ENCODE results near the gene MRPS27.

MRPS27 gene

DNA sequence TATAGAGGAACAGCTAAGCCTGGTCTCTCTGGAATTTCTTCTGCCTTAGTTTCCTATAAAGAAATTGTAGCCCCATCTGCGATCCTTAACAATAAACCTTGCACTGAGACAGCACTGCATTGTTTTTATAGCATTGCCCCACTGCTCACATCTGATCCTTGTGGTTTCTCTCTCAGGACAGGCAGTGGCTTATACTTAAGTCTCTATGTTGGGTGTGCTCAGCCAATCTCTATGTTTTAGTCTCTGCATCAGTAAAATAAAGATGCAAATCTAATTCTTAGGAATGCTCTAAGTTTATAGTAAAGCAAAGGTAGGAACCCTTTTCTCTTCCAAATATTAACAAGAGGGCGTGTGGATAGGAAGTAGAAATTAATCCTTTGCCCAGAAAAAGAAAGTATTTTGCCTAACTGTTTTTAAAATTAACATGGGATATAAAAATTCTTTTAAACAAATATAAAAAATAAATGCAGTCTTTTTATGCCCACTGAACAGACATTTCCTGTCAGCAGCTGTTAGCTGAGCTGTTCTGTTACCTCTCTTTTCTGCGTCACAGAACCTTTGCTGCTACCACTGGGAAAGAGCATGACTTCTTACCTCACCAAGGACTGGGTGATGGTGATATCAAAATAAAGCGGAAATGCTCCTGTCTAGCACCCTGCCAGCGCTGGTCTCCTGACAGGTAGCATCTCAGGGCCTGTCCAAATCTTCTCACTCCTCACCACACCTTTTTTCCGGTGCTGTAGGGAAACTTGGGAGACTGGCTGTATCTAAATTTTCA is 29.5 kb downstream of the MRPS27 start:
- DNase-seq (ENCODE audit: low read depth in 2 of 2), result no peak

DNA sequence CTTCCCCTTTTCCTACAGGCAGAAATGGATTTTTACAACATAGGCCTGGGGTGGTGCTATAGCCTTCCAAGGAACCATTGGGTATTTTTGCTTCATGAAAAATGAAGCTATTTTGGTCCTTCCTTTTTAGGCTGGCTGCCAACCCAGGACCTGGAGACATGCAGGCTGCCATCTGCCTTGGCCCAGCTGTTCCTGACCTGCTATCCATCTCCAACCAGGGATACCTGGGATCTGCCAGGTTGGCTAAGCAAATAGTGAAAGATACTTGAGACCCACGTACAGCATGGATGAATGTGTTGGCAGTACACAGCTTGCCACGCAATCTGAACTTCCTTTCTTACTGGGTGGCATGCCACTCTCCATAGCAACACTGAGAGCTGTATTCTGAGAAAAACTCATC is 31.1 kb downstream of the MRPS27 start:
- no peak for DNase-seq (ENCODE audit: low read depth in 2 of 2)

DNA sequence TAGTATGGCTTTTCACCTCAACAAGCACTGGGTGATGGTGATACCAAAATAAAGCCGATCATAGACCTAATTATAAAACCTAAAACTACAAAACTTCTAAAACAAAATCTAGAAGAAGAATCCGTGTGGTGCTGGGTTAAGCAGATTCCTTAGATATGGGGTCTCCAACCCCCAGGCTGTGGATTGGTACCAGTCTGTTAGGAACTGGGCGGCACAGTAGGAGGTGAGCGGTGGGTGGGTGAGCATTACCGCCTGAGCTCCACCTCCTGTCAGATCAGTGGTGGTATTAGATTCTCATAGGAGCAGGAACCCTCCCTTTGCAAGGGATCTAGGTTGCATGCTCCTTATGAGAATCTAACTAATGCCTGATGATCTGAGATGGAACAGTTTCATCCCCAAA is 33.2 kb downstream of the MRPS27 start:
- DNase-seq (ENCODE audit: low read depth in 2 of 2), result no peak

DNA sequence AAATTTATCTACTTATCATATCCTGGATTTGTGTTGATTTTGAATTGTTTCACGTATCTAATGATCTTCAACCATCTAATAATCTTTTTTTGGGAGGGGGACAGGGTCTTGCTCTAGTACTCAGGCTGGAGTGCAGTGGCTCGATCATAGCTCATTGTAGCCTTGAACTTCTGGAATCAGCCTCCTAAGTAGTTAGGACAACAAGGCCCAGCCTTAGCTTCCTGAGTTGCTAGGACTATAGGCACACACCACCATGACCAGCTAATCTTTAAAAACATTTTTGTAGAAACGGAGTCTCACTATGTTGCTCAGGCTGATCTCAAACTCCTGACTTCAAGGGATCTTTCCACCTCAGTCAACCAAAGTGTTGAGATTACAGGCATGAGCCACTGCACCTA is 34.6 kb downstream of the MRPS27 start:
- DNase-seq (ENCODE audit: low read depth in 2 of 2), result no peak

DNA sequence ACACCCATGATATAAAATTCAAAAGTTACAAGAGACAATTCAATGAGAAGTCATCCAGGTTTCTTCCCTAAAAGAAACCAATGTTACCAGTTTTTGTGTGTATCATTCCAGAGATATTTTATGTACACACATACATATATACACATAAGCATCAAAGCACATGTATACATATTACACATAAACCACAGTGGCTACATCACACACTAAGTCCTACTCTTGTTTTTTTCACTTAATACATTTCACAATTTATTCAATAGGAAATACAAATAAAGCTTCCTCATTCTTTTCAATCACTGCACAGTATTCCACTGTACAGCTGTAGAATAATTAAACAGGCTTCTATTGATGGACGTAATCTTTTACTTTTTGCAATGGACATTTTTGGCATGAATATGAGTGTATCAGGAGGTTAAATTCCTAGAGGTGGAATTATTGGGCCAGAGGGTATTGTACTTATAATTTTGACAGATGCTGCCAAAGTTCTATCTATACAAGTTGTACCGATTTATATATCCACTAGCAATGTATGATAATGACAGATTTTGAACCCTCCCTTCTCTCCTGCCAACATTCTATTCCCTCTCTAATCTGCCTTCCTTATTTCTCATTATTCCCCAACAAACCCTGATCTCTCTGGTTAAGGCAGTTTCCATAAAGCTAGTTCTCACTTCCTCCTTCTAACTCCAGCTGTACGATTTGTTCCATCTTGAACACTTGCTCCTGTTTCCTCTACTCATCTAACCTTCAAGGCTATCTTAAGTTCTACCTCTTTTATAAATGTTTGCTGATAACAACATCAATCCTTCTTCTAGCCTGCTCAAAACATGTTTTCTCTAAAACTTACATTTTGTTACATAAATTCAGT is 35.2 kb downstream of the MRPS27 start:
- DNase-seq (ENCODE audit: low read depth in 2 of 2), result no peak

DNA sequence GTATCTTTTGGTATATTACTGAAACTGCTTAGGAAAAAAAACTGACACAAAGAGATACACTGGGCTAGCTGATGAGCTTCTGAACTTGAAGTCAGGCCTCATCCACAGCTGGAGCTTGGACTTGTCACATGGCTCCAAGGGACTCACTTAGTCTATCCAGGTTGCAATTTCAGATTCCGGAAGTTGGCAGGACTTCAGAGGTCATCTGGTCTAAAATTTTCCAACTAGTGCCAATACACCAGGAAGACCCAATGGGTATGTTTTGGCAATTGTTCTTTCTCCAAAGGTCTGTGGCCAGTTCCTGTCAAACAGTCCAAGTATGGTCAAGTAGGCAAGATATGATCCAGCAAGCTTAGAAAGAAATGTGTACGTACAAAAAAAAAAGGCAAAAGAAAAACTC is 36.7 kb downstream of the MRPS27 start:
- no peak for DNase-seq (ENCODE audit: low read depth in 2 of 2)

DNA sequence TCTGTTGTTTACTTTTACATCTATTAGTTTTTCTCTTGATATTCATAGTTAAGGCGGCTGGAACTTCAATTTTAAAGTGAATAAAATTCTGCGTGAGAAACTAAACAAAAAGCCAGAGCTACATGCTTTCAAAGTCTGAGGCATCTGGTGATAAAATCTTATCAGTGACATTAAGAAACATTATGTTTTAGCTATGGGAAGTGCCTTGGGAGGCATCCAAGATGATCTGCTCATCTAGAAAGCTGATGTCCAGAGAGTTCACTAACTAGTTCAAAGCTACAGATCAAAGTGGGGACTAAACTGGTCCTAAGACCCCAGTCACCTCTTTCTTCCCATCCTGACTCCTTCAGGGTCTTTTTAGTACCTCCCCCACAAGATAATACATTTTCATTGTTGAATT is 37.2 kb downstream of the MRPS27 start:
- no peak for DNase-seq (ENCODE audit: low read depth in 2 of 2)

DNA sequence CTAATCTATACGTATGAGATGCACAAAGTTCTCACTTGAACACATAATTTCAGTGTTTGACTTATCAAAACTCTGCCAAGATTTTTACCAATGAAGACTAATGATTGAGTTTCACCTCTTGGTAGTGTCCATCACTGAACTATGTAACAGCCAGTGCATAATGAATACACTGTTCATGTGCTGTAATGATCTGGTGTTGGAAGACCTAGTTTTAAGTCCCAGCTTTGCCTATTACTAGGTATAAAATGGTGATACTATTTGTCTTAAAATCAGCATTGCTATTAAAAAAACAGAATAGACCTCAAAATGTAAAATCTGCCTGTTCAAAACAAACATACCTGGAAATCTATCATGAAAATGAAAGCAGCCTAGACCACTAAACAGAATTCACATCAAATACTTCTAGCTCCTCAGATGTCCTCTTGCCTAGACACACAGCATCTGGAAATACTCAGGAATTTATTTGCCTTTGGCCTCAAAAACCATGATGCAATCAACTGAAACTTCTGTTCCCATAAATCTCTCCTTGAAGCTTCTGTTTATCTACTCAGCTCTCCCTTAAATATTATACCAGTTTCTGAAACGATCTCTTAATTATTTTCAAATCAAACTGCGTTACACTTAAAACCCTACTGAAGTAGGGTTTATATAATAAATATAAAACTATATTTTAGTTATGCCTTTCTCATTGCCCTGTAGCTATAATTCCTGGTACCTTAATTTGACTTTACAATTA is 38.1 kb downstream of the MRPS27 start:
- no peak for DNase-seq (ENCODE audit: low read depth in 2 of 2)

DNA sequence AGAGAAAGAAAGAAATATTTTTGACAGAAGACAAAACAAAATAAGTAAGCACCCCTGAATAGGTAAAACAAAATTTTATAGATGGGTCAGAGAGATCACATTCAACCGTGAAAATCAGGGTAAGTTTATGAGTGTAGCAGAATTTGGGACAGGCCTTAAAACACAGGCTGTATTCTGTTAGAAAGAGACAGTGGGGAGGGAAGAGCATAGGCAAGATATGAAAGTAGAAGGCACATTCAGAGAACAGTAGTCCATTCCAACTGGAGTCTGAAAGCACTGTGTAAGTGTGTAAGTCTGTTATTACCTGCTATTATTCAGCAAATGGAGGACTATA is 38.6 kb downstream of the MRPS27 start:
- DNase-seq (ENCODE audit: low read depth in 2 of 2), result no peak

DNA sequence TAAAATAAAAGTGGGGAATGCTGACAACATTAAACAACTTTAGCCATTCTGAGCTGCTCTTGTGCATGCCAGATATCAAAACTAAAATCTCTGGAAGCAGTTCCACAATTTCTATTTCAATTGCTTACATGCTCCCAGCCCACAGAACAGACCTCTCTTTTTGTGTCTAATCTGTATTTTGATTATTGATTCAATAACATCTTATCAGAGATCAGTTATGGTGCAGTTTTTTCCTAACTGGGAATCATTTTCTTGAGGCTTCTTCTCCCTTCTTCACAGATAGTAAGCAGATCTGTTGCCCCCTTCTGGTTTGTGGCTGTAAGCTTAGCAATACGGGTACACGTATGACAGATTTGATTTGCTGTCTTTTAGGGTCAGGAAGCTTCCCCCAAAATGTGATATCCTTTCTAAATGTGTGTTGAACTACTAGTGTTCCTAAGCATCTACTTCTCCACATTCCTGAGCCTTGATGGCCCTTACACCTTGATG is 39.4 kb downstream of the MRPS27 start:
- DNase-seq (ENCODE audit: low read depth in 2 of 2), result no peak

DNA sequence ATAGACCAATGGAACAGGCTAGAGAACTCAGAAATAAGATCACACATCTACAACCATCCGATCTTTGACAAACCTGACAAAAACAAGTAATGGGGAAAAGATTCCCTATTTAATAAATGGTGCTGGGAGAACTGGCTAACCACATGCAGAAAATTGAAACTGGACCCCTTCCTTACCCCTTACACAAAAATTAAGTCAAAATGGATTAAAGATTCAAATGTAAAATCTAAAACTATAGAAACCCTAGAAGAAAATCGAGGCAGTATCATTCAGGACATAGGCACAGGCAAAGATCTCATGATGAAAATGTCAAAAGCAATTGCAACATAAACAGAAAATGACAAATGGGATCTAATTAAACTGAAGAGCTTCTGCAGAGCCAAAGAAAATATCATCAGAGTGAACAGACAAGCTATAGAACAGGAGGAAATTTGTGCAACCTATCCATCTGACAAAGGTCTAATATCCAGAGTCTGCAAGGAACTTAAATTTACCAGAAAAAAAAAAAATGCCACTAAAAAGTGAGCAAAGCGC is 43.8 kb downstream of the MRPS27 start:
- no peak for DNase-seq (ENCODE audit: low read depth in 2 of 2)

DNA sequence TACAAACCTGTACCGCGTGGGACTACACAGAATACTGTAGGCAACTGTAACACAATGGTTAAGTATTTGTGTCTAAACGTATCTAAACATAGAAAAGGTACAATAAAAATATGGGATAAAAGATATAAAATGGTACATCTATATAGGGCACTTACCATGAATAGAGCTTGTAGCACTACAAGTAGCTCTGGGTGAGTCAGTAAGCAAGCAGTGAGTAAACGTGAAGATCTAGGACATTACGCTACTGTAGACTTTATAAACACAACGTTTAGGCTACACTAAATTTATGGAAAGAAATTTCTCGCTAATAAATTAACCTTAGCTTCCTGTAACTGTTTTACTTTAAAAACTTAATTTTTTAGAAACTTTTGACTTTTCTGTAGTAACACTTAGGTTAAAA is 46.5 kb downstream of the MRPS27 start:
- no peak for DNase-seq (ENCODE audit: low read depth in 2 of 2)

DNA sequence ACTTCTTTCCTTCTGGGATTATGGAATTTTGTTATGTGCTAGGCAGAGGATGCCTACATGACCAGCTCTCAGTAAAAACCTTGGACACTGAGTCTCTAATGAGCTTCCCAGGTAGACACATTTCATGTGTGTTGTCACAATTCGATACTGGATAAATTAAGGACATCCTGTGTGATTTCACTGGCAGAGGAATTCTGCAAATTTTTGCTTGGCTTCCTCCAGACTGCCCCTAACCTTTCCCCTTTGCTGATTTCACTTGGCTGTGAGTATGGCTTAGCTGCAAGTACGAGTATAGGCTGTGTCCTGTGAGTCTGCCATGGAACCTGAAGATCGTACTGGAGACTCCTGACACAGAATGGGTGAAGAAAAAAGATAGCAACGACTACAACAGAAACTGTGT is 47.6 kb downstream of the MRPS27 start:
- DNase-seq (ENCODE audit: low read depth in 2 of 2), result no peak

DNA sequence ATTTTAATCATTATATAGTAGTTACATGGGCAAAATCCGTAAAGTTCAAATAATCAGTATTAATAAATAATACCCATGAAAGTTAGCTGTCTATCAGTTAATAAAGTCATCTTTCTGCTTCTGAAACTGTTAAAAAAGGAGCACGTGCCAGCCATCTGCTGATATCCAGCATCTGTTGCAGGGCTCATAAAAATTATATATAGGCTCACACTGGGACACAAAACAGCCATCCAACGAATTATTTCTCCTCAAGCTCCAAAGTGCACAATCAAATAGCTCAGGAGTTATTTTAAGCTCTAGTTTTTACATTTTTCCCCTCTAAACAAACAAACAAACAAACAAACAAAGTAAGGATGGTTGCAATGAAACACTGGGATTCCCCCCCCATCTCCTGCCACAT is 48.3 kb downstream of the MRPS27 start:
- DNase-seq (ENCODE audit: low read depth in 2 of 2), result no peak

DNA sequence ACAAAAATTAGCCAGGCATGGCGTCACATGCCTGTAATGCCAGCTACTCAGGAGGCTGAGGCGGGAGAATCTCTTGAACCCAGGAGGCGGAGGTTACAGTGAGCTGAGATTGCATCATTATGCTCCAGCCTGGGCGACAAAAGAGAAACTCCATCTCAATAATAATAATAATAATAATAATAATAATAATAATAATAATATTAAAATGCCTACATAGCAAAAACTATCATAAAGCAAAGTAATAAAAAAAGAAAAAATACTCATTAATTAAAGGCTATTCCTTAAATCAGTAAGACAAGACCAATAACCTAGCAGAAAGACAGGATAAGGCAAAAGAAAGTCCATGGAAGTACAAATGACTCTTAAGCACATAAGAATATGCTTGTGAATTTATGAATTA is 50.0 kb downstream of the MRPS27 start:
- DNase-seq (ENCODE audit: low read depth in 2 of 2), result no peak

DNA sequence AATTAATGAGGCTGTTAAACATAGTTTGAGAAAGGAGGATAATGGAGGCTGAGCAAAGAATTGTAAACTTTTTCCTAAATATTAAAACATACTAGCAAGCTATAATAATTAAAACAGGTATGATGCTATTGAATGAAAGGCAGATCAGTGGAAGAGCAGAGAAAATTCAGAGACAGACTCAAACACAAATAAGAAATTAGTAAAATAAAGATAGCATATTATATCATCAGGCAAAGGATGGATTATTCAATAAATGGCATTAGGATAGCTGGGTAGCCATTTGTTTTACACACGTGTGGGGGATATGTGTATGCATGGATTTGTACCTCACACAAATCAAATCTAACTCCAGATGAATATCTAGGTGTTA is 50.6 kb downstream of the MRPS27 start:
- no peak for DNase-seq (ENCODE audit: low read depth in 2 of 2)

DNA sequence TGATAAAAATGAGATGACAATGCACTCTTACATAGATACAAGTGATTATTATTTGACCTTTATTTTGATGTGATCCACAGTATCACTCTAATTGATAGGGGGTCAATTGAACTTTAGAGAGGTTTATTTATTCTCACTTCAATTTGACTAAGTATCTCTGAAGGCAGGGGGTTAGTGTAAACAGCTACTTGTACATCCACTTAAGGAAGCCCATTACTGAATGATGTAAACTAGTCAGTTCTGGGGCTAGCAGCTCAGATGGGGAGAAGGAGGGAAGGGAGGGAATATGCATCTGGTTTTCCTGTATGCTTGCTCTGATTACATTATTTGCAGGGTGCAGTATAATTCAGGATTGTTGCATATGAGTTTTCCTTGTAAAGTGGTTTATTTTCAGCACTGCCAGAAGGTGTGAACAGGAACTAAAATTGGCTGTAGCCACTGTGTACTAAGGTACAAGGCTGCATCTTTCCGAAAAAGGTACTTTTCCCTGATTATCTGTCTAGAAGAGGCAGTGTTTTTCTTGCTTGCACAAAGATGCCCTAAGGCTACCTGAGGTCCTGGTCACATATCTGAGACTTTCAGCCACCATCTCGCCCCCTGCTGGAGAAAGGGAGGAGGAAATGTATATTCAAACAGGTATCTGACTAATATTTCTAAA is 51.2 kb downstream of the MRPS27 start:
- DNase-seq (ENCODE audit: low read depth in 2 of 2), result peak; percentile 3 to 23

DNA sequence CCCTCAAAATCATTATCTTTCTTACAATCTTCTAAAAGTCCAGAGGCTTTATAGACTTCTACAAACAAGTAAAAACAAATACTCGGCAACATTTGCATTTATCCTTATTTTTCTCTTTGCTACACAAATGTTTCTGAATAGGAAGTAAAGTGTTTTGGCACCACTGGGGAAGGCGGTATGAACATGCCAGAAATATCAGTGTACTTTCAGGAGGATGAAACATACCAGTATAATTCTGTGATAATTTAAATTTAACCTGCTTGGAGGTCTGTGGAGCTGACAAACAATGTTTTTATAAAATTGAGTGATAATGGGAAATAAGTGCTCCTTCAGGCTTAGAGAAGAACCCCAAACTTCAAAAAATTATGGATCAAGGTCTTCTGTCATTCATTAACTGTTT is 51.8 kb downstream of the MRPS27 start:
- no peak for DNase-seq (ENCODE audit: low read depth in 2 of 2)

DNA sequence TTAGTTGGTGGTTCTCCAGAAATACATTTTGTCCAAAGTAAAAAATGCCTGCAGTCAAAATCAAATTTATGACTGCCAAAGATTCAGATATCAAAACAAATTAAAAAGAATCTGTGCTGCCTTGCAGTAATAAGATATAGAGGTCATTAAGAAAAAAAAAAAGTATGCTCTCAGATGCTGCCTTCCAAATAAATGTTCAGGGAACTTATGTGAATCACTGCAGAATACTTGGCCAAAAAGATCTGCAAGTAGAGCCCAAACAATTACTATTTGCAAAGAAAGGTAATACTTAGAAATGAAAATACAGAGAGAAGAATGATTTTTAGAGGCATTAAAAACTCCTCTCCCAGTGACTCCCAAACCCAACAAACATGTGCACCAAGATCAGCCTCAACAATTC is 52.4 kb downstream of the MRPS27 start:
- DNase-seq (ENCODE audit: low read depth in 2 of 2), result no peak

DNA sequence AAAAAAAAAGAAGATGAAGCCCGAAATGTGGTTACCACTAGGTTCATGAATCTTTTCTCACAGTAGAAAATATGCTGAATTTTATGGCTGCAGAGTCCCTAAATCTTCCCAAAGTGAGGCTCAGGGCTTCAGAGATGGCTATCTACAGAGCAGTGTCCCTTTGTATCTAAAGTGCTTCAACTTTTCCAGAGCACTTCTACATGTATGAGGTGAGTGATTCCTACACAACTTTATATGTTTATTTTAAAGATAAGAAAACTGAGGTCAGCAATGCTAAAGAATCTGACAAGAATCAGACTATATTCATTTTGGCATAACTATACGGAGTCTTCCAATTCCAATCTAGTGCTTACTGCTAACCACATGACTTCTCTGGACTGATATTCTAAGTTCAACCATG is 53.2 kb downstream of the MRPS27 start:
- DNase-seq (ENCODE audit: low read depth in 2 of 2), result no peak

DNA sequence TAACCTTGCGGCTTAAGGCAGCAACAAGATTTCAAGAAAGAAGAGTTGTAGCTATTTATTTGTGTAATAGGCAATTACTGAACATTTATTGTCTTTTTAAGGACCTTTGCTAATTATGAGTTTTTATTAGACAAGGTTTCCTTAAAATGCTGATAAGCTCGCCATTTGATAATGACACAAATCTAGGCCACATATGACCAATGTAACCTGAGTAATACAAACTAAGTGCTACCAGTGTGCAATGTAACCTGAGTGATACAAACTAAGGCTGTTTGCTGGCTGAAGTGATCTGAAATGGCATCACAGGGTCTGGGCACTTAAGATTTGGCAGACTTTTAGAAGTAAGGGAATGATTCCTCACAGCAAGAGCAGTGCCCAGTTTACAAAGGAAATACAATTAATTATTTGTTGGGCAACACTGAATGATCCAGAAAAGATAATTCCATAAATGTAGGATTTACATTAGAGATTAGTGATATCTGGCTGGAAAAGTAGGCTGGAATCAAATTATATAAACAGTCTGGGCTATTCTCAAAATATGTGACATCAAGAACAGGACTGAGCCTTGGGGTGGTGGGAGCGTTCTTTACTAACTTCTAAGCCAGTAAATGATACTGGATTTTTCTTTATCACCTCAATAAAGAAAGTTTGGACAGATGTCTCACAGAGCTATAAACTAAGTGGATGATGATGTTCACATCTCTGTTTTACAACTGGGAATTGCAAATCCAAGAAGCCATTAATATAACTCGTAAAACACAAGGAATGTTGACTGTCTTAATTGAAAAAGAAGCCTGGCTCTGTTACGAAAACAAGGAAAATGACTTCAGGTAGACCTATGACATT is 54.8 kb downstream of the MRPS27 start:
- DNase-seq (ENCODE audit: low read depth in 2 of 2), result no peak
